HG02852 (cell line): ENCODE results near the gene OST4.

ENCODE experiments used
- ATAC-seq: cut with Tn5 transposase; IDR thresholded peaks from one replicate; pipeline ENCODE4 v1.9.1; 2021; ENCODE audit warnings: mild to moderate bottlenecking, moderate library complexity; ENCODE audit not compliant: unreplicated experiment

Gene OST4

DNA sequence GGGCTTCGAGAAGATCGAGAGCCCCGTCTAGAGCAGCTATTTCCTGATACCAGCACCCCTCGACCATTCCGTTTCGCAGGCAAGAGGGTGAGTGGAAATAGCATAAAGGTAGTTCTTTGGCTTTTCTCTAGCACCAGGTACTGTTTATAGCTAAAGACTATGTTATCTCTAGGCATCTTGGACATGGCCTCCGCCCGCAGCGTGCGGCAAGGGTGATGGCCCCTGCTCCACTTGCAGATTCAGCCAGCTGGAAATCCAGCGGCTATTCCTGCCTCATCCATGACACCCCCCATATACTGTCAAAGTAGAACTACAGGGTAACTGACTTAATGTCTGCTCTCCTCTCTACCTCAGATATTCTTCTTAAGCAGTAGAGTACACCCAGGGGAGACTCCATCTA lies 16.7 kb downstream of the OST4 start:
- no peak for ATAC-seq

GRCh38 chr2:27053776-27054175 lies 17.7 kb downstream of the OST4 start:
- no peak for ATAC-seq

GRCh38 chr2:27053321-27053720 lies 18.1 kb downstream of the OST4 start:
- no peak for ATAC-seq

- no peak for ATAC-seq
These were observed 19.4 kb downstream of the OST4 start for GRCh38 chr2:27051902-27052645.

DNA sequence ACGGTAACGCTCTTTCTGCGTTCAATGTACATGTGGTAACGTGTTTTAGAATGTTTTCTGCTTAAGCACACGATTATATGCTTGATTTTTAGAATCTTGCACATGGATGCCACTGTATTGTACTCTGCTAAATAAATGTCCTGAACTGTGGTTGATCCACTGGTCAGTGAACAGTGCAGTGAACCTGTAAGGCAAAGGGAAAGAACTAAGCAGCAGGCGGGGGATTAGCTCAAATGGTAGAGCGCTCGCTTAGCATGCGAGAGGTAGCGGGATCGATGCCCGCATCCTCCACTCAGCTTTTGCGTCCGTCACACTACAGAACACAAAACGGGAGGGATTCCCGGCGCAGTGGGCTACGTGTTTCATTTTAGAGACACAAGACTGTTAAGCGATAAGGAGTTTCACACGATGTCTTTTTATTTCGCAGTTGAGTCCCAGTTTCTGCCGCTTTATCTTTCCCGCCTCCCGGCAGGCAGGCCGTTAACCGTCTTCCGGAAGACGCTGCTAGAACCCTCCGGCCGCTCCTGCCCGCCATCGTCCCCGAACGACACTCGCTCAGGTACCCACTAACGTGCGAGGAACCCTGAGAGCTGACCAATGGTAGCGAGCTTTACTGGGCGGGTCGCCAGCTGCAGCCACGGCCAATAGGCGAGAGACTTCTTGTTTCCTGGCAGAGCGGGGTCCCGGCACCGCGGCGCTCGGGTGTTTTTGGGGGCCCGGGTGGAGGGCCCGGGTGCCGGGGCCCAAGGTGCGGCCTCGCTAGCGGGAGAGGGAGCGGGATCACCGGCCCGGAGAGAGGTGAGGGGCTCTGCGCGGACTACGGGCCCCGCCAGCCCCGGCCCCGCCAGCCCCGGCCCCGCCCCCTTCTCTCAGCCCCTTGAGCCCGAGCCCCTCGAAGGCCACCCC lies 20.2 kb downstream of the OST4 start, which contains the start of gene AGBL5:
Gene AGBL5 (plus strand): TSS at position 673 of the 906 bp plus-strand sequence. CDS start 1,291 bp downstream, outside the sequence.
- peak; percentile 66 for ATAC-seq

GRCh38 chr2:27050281-27050995 lies 21.0 kb downstream of the OST4 start:
- peak; percentile 55 for ATAC-seq

DNA sequence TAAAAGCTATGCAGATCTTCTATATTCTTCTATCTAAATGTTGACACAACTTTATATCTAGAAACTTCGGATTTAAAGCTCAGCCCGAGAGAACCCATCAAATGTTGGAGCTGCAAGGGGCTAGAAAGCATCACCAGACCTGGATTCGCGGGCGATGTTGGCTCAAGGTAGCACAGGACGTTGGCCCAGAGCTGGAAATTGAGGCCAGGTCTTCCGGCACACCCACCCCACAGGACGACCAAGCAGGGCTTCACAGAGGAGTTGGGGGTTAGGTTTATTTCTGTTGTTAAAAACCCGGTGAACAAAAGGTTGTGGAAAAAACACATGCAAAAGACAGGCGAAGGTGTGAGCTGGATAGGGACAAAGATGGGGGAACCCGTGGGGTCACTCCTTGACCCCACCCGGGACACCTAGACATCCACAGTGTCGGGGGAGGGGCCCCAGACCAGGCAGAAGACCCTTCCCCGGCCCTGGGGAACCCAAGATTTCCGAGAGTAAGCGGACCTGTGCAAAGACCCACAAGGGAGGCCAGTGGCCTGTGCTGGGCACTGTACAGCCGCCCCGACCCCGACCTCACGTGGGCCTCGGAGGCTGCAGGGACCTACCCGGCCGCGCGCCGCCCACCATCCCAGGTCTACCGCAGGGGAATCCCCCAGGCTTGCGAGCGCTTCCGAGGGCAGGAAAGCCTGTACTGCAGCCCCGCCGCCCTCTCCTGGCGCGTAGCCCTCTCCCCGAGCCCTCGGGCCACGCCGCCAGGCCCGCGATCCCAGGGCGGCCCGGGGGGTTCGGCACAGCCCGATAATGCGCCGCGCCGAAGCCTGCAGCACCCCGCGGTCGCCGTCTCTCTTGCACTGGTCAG lies 21.8 kb downstream of the OST4 start:
- ATAC-seq, result peak; percentile 21

DNA sequence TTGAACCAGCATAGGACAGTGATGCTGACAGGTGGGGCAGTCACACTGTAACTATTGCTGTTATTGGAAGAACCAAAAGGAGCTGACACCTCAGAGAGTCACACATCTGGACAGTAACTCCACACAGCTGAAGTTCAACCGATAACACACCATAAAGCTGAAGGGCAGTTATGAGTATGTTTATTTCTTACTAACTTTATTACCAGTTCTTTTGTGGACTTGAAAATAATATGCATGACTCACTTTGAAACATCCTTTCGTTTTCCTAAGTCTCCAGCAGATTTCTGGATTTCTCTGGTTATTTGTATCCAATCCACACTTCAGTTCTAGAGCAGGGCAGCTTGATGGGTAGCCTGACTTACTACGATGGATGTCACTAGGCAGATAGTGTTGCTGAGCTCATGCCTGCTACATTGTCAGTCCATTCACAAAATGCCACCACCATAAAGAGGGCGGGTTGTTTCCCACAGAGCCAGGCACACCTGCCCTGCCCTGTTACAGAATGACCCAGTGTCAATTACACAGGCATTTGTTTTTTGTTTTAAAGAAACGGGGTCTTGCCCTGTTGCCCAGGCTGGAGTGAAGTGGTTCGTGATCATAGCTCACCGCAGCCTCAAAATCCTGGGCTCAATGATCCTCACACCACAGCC lies 28.3 kb downstream of the OST4 start:
- no peak for ATAC-seq

DNA sequence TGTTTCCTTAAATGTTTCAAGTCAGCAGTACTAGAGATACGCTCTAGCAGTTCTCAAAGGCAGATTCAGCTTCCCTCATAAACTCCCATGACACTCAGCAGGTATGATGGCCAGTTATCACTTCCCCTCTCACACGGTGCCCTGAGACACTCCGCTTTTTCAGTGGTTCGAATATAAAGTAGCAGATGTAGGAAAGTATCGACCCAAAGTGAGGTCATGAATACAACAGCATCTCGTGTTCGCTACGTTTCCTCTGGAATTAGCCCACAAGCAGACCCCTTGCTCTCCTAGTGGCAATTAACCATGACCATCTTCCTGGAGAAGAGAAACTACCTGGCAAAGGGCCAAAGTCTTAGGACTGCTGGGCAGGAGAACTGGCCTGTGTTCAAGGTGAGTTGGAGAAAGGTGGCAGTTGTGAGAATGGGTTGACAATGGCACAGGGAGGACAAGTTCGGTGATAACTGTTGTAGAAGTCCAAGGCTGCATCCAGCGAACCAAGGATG lies 29.2 kb downstream of the OST4 start:
- peak; percentile 59 for ATAC-seq

DNA sequence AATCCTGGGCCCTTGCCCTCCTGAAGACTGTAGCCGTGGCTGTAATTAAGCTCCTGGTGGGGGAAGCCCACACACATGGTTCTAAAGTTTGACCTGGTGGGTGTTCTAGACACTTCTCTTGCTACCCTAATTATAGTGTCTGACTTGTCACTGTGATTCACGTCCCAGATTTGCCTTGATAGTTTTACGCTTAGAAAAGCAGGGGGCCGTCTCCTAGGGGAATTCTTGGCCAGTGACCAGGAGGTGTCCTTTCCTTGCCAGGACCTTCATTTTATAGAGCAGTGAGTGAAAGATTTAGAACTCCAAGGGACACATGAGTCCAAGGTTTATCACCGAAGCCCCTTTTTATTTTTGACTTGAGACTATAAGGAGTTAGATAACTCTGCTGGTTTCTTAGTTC lies 29.7 kb downstream of the OST4 start:
- peak; percentile 24 for ATAC-seq

GRCh38 chr2:27040282-27040681 lies 31.2 kb downstream of the OST4 start:
- ATAC-seq, result no peak

GRCh38 chr2:27039871-27040270 lies 31.6 kb downstream of the OST4 start:
- no peak for ATAC-seq

- ATAC-seq, result no peak
These were observed 32.0 kb downstream of the OST4 start for GRCh38 chr2:27039426-27039825.

DNA sequence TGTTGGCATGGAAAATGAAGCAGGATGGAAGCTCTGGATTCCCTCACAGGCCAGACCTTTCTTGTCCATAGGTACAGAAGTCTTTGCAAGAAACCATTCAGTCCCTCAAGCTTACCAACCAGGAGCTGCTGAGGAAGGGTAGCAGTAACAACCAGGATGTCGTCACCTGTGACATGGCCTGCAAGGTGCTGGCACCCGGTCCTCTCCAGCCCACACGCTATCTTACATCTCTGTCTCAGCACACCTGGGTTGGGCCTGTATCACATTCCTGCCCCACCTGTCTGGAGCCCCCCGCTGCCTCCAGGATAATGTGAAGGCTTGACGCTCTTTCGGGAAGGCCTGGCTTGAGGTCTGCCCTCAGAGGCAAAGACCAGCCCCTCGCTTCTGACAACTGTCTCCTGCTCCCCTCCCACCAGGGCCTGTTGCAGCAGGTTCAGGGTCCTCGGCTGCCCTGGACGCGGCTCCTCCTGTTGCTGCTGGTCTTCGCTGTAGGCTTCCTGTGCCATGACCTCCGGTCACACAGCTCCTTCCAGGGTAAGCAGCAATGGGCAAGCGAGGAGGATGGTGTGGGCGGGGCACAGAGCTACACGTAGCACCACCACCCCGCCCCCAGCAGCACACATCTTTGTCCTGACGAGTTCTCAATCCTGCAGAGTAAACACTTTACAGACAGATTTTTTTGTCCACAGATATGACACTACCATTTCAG lies 32.7 kb downstream of the OST4 start:
- ATAC-seq, result no peak

- no peak for ATAC-seq
These were observed 33.4 kb downstream of the OST4 start for GRCh38 chr2:27038012-27038411.

DNA sequence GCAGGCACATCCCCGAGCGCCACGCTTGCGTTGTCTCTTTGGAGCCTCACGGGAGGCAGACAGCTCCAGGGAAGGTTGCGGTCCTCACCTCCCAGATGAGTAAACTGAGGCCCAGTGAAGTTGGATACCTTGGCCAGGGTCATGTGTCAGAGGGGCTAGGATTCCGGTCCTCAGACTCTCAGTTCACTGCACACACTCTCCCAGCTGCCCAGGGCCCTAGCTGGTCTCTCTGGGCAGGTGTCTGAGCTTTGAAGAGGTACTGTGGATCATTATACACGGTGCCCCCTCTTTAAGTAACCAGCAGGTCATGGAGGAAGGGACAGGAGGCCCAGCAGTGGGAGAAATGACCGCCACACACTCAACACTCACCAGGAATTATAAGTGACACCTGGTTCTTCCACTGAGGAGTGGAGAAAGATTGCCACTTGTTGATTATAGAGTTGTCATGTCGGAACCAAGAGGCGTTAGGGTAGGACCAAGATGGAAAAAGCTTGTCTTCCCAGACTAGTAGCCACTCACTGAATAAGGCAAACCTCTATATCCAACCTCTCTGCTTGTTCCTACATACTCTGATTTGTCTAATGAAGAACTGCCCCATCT lies 38.1 kb downstream of the OST4 start:
- peak; percentile 4 for ATAC-seq

GRCh38 chr2:27032495-27033252 lies 38.8 kb downstream of the OST4 start, which contains the start of gene TMEM214:
TMEM214 (plus strand) TSS chr2:27032965; CDS start chr2:27033016, 51 bp downstream.
- peak; percentile 95 for ATAC-seq

DNA sequence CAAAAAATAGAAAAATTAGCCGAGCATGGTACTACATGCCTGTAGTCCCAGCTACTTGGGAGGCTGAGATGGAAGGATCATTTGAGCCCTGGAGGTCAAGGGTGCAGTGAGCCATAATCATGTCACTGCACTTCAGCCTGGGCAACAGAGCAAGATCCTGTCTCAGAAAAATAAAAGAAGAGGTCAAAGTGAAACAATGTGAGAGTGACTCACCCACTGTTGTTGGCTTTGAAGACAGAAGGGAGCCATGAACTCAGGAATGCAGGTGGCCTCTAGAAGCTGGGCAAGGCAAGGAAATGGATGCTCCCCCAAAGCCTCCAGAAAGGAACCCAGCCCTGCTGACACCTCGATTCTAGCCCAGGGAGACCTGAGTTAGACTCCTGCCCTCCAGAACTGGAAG lies 42.4 kb downstream of the OST4 start:
- ATAC-seq, result no peak
